Calu3 (cell line): ENCODE measurements around the gene FSTL5. TPM values are rescaled to one million over a fixed set of nuclear protein-coding genes. Genes with fewer than 3 reads are reported as not detected.

Source experiments
- BruUV-seq: library from RNA; stranded (reverse); fragments of 400-500 nt; replicated peaks from 2 replicates; lab custom pipeline; 2021; lab: Mats Ljungman, UMichigan
- CTCF ChIA-PET: fragments of 300-600 bp; sonication (Branson Sonifier 250); formaldehyde crosslinking; loops from one replicate; lab custom pipeline; 2022; ENCODE audit warnings: antibody characterized with exemption; lab: Charles Lee
- DNase-seq: peaks from one replicate; pipeline ENCODE4 v3.0.0; 2022
- H3K27ac Mint-ChIP-seq: one replicate; pipeline ENCODE4 v1.8.0; 2022; ENCODE audit warnings: mixed read lengths; ENCODE audit not compliant: unreplicated experiment
- H3K27me3 Mint-ChIP-seq: one replicate; pipeline ENCODE4 v1.8.0; 2022; ENCODE audit warnings: mixed read lengths; ENCODE audit not compliant: unreplicated experiment
- H3K36me3 Mint-ChIP-seq: one replicate; pipeline ENCODE4 v1.8.0; 2022; ENCODE audit warnings: mild to moderate bottlenecking, moderate library complexity, mixed read lengths; ENCODE audit not compliant: insufficient read depth, unreplicated experiment
- H3K4me1 Mint-ChIP-seq: one replicate; pipeline ENCODE4 v1.8.0; 2022; ENCODE audit warnings: mild to moderate bottlenecking, low read depth, mixed read lengths; ENCODE audit not compliant: unreplicated experiment
- H3K4me3 Mint-ChIP-seq: one replicate; pipeline ENCODE4 v1.8.0; 2022; ENCODE audit warnings: mild to moderate bottlenecking, low read depth, moderate library complexity, mixed read lengths; ENCODE audit not compliant: unreplicated experiment
- H3K9me3 Mint-ChIP-seq: one replicate; pipeline ENCODE4 v1.8.0; 2022; ENCODE audit warnings: low read depth, mixed read lengths; ENCODE audit not compliant: unreplicated experiment
- CTCF ChIP-seq: fragments of 200-600 bp; IDR thresholded peaks from one replicate; pipeline ENCODE4 v1.8.0; 2022; ENCODE audit warnings: antibody characterized with exemption; ENCODE audit not compliant: unreplicated experiment
- intact Hi-C: fragments of 100-400 bp; cut with micrococcal nuclease; formaldehyde crosslinking; loops from one replicate; pipeline ENCODE4 v1.10.0; 2022; ENCODE audit not compliant: unreplicated experiment
- total RNA-seq: library from RNA; stranded (reverse); gene quantifications from 2 replicates; pipeline ENCODE4 v1.2.3, GENCODE V29; 2022

FSTL5 gene
- total RNA-seq, 1 experiment from 2014 or later: not detected

- no peaks in the 10 kb centered on the region for H3K9me3 Mint-ChIP-seq
- no peaks in the 10 kb centered on the region for H3K27me3 Mint-ChIP-seq
- no peak for DNase-seq
- BruUV-seq: no TSS peak
- CTCF ChIA-PET: interaction anchor here (0.9 kb wide), 1 partner anchor 475 kb away, joined by 5 read pairs; no protein-coding TSS in a partner anchor
- H3K4me3 Mint-ChIP-seq: no peak overlapping the region
- peak overlapping the region; percentile 11 for H3K27ac Mint-ChIP-seq
- no peaks in the 10 kb centered on the region for H3K36me3 Mint-ChIP-seq
- no peak for TF ChIP-seq CTCF
- intact Hi-C loops: no loop called here
- peaks cover 9% of the 10 kb centered on the region for H3K4me1 Mint-ChIP-seq
Measured at GRCh38 chr4:161920304-161921052, 243.3 kb downstream of the FSTL5 start.

GRCh38 chr4:161919442-161920220, 244.2 kb downstream of the FSTL5 start:
- peaks cover 9% of the 10 kb centered on the region for H3K4me1 Mint-ChIP-seq
- CTCF ChIA-PET: interaction anchor here (0.6 kb wide), 1 partner anchor 1288 kb away, joined by 6 read pairs; no protein-coding TSS in a partner anchor
- peak overlapping the region; percentile 33 for H3K27ac Mint-ChIP-seq
- no peak for TF ChIP-seq CTCF
- H3K9me3 Mint-ChIP-seq: no peaks in the 10 kb centered on the region
- DNase-seq: no peak
- no peak overlapping the region for H3K4me3 Mint-ChIP-seq
- intact Hi-C loops: no loop called here
- BruUV-seq: no TSS peak
- no peaks in the 10 kb centered on the region for H3K27me3 Mint-ChIP-seq
- no peaks in the 10 kb centered on the region for H3K36me3 Mint-ChIP-seq

- DNase-seq: no peak
- no peaks in the 10 kb centered on the region for H3K36me3 Mint-ChIP-seq
- CTCF ChIA-PET: no interaction called here
- intact Hi-C loops: no loop called here
- no peaks in the 10 kb centered on the region for H3K27me3 Mint-ChIP-seq
- no peak overlapping the region for H3K4me3 Mint-ChIP-seq
- TF ChIP-seq CTCF: no peak
- BruUV-seq: no TSS peak
- H3K9me3 Mint-ChIP-seq: no peaks in the 10 kb centered on the region
- no peak overlapping the region for H3K27ac Mint-ChIP-seq
- H3K4me1 Mint-ChIP-seq: peaks cover 8% of the 10 kb centered on the region
Measured at GRCh38 chr4:161916035-161916434, 247.8 kb downstream of the FSTL5 start.

- no peaks in the 10 kb centered on the region for H3K9me3 Mint-ChIP-seq
- intact Hi-C loops: no loop called here
- DNase-seq: no peak
- H3K27ac Mint-ChIP-seq: no peak overlapping the region
- TF ChIP-seq CTCF: no peak
- H3K4me1 Mint-ChIP-seq: no peaks in the 10 kb centered on the region
- no TSS peak for BruUV-seq
- H3K36me3 Mint-ChIP-seq: no peaks in the 10 kb centered on the region
- H3K4me3 Mint-ChIP-seq: no peak overlapping the region
- CTCF ChIA-PET: no interaction called here
- H3K27me3 Mint-ChIP-seq: no peaks in the 10 kb centered on the region
Measured at GRCh38 chr4:161907590-161907955, 256.2 kb downstream of the FSTL5 start.
